AG10803 (cell line): ENCODE measurements around the gene SKIC8.

Experiments used
- DNase-seq: peaks from one replicate; pipeline ENCODE4 v3.0.0; 2010; ENCODE audit warnings: low read depth
- H3K4me3 ChIP-seq: 2 replicates; pipeline ENCODE4 v1.5.1; 2011; ENCODE audit warnings: mild to moderate bottlenecking, low read length, control low read depth
- TF ChIP-seq, protein P1 (sequence below): conservative IDR thresholded peaks from 2 replicates; pipeline ENCODE4 v1.5.1; 2011; ENCODE audit warnings: mild to moderate bottlenecking, low read length, control low read depth, inconsistent platforms

The SKIC8 gene

DNA sequence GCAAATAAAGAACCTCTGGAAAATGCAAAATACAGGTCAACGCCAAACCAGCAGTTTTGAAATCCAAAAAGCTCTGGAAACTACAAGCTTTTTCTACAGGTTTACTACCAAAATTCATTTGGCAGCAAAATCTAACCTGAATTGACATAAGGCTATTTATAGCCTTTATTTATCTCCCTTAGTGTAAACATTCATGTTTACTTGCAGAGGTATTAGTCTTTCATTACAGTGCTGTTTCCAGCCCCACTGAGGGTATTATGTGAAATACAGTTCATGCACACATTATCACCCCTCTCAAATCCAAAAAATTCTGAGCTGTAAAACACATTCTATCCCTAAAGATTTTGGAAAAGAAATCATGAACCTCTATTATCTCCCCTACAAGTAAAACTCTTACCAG, 7.2 kb downstream of the SKIC8 start:
- DNase-seq, result no peak
- TF ChIP-seq, protein P1, sequence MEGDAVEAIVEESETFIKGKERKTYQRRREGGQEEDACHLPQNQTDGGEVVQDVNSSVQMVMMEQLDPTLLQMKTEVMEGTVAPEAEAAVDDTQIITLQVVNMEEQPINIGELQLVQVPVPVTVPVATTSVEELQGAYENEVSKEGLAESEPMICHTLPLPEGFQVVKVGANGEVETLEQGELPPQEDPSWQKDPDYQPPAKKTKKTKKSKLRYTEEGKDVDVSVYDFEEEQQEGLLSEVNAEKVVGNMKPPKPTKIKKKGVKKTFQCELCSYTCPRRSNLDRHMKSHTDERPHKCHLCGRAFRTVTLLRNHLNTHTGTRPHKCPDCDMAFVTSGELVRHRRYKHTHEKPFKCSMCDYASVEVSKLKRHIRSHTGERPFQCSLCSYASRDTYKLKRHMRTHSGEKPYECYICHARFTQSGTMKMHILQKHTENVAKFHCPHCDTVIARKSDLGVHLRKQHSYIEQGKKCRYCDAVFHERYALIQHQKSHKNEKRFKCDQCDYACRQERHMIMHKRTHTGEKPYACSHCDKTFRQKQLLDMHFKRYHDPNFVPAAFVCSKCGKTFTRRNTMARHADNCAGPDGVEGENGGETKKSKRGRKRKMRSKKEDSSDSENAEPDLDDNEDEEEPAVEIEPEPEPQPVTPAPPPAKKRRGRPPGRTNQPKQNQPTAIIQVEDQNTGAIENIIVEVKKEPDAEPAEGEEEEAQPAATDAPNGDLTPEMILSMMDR, result no peak
- H3K4me3 ChIP-seq, result no peak overlapping the region

DNA sequence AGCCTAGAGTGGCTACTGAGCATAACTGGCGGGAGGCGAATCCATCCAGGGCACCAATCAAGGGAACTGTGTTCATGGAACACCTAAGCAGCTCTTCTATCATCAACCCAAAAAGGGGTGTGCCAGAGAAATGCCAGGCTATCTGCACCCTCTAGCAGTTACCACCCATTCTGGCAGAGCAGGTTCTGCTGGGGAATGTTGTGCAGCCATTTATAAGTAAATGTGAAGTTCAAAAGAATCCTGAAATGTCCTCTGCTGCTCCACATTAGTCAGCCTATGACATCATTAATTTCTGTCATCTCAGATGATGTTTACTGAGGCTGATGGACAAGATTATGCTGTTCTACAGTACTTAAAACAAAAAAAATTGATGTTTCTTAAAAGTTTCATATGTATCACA, 7.7 kb downstream of the SKIC8 start:
- TF ChIP-seq, protein P1, result no peak
- no peak for DNase-seq
- H3K4me3 ChIP-seq, result no peak overlapping the region

- no peak for DNase-seq
- TF ChIP-seq, protein P1, result no peak
- no peak overlapping the region for H3K4me3 ChIP-seq
Measured at GRCh38 chr15:78291052-78291451, 8.4 kb downstream of the SKIC8 start.

- no peak for DNase-seq
- TF ChIP-seq, protein P1, result no peak
- no peak overlapping the region for H3K4me3 ChIP-seq
Measured at GRCh38 chr15:78290222-78290621, 9.2 kb downstream of the SKIC8 start.

DNA sequence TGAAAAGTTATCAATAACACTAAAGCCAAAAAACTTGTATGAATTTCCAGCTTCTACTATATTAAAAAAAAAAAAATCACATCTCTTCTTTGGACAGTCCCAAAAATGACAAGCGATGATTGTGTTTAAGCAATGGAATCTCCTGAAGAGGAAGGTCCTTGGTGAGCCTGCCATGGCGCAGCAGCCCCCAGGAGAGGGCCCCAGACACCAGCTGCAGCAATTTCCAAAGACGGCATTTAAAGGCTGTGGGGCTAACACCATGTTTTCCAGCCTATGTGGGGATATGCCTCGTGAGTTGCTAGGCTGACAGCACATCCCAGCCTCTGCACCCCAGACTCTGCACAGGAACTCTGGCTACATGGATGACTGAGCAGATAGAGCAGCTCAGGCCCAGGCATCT, 14.7 kb downstream of the SKIC8 start:
- DNase-seq, result no peak
- no peak overlapping the region for H3K4me3 ChIP-seq
- TF ChIP-seq, protein P1, result peak; percentile 7

DNA sequence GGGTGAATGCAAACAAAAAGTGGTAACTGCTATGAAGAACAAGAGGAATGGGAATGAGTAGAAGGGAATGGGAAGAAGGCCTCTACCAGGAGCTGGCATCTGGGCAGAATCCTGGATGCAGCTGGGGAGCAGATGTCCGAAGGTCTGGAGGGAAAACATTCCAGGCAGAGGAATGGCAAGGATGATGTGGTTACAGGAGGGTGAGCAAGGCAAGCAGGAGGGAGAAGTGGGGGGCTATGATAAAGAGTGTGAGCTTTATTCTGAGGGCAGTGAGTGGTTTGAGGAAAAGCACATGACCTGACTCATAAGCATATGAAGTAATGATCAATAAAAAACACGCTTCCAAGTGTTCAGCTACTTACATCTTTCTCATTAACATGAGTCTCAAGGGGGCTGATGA, 17.1 kb downstream of the SKIC8 start:
- DNase-seq, result peak; percentile 66
- TF ChIP-seq, protein P1, result no peak
- H3K4me3 ChIP-seq, result no peak overlapping the region

DNA sequence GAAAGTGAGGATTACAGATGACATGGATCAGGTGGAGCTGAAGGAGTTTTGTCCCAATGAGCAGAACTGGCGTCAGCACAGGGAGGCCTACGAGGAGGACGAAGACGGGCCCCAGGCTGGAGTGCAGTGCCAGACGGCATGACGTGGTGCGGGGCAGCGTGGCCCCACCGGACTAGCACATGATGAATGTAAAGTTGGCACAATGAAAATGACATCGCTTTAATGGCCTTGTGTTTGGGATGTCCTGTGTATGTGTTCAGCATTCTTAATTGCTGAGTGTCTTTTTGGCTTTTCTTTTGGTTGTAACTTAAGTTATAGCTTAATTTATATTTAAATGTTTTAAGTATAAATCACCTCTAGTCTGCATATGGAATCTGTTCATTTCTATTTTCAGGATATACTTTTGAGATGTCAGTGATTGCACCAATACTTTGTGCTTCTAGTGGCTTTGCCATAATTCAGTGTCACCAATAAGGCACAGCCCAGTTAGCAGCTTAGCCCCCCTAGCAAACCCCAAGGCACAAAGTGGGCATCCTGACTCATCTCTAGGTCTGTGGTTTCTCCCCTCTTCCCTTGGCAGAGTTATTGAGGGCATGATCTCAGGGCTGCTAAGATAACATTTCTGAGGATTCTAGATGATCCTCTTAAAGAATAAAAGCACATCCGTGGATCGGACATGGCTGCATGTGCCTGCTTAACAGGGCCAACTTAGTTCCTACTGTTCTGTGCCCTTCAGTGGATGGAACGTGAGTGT, 18.9 kb downstream of the SKIC8 start:
- H3K4me3 ChIP-seq, result no peak overlapping the region
- TF ChIP-seq, protein P1, result no peak
- no peak for DNase-seq
